H9 (cell line): ENCODE measurements around the gene PERCC1. TPM values are rescaled to one million over a fixed set of nuclear protein-coding genes. Genes with fewer than 3 reads are reported as not detected.
A peak's percentile ranks its signal among the peaks of the same experiment; 100 is the strongest.

ENCODE experiments used
- DNase-seq: peaks from one replicate; pipeline ENCODE4 v3.0.0-alpha.2; 2017
- H2AFZ ChIP-seq: one replicate; pipeline ENCODE4 v1.6.1; 2013; ENCODE audit warnings: mild to moderate bottlenecking, low read length, control low read depth, moderate library complexity
- H2AK5ac ChIP-seq: 2 replicates; pipeline ENCODE4 v1.6.1; 2013; ENCODE audit warnings: low read length, control low read depth, mixed read lengths; ENCODE audit not compliant: insufficient read length
- H2BK120ac ChIP-seq: one replicate; pipeline ENCODE4 v1.6.1; 2013; ENCODE audit warnings: low read depth, mild to moderate bottlenecking, low read length, control low read depth, inconsistent platforms; ENCODE audit not compliant: poor library complexity, severe bottlenecking
- H2BK12ac ChIP-seq: 2 replicates; pipeline ENCODE4 v1.6.1; 2013; ENCODE audit warnings: low read length, control low read depth, mixed read lengths, low read depth; ENCODE audit not compliant: insufficient read length
- H2BK15ac ChIP-seq: 2 replicates; pipeline ENCODE4 v1.6.1; 2013; ENCODE audit warnings: low read depth, low read length, control low read depth
- H2BK20ac ChIP-seq: one replicate; pipeline ENCODE4 v1.6.1; 2013; ENCODE audit warnings: low read depth, mild to moderate bottlenecking, low read length, control low read depth, inconsistent platforms; ENCODE audit not compliant: poor library complexity, severe bottlenecking
- H2BK5ac ChIP-seq: 2 replicates; pipeline ENCODE4 v1.6.1; 2013; ENCODE audit warnings: low read length, control low read depth, mixed read lengths; ENCODE audit not compliant: insufficient read length
- H3K14ac ChIP-seq: 2 replicates; pipeline ENCODE4 v1.6.1; 2013; ENCODE audit warnings: low read length, control low read depth; ENCODE audit not compliant: insufficient read depth
- H3K18ac ChIP-seq: 2 replicates; pipeline ENCODE4 v1.6.1; 2013; ENCODE audit warnings: low read depth, mild to moderate bottlenecking, mixed read lengths, low read length, control low read depth; ENCODE audit not compliant: insufficient read length
- H3K23ac ChIP-seq: 2 replicates; pipeline ENCODE4 v1.6.1; 2013; ENCODE audit warnings: low read length, control low read depth, mixed read lengths, low read depth; ENCODE audit not compliant: insufficient read length
- H3K23me2 ChIP-seq: 2 replicates; pipeline ENCODE4 v1.6.1; 2013; ENCODE audit warnings: low read depth, mild to moderate bottlenecking, mixed read lengths, low read length, control low read depth; ENCODE audit not compliant: insufficient read length, poor library complexity, severe bottlenecking
- H3K27ac ChIP-seq: 2 replicates; pipeline ENCODE4 v1.5.1; 2013; ENCODE audit warnings: low read length, control low read depth, mixed read lengths, low read depth; ENCODE audit not compliant: insufficient read length
- H3K27me3 ChIP-seq: 2 replicates; pipeline ENCODE4 v1.6.1; 2013; ENCODE audit warnings: low read length, control low read depth, inconsistent platforms; ENCODE audit not compliant: insufficient read depth
- H3K4ac ChIP-seq: 2 replicates; pipeline ENCODE4 v1.6.1; 2013; ENCODE audit warnings: low read depth, mild to moderate bottlenecking, control low read depth, inconsistent platforms, low read length, moderate library complexity
- H3K4me1 ChIP-seq: 2 replicates; pipeline ENCODE4 v1.6.1; 2013; ENCODE audit warnings: low read length, control low read depth, inconsistent platforms; ENCODE audit not compliant: insufficient read depth
- H3K4me2 ChIP-seq: 2 replicates; pipeline ENCODE4 v1.6.1; 2013; ENCODE audit warnings: low read length, control low read depth, mixed read lengths; ENCODE audit not compliant: insufficient read length, insufficient read depth
- H3K56ac ChIP-seq: 2 replicates; pipeline ENCODE4 v1.6.1; 2013; ENCODE audit warnings: low read depth, mild to moderate bottlenecking, mixed read lengths, low read length, control low read depth; ENCODE audit not compliant: insufficient read length
- H3K79me1 ChIP-seq: 2 replicates; pipeline ENCODE4 v1.6.1; 2013; ENCODE audit warnings: low read depth, mild to moderate bottlenecking, moderate library complexity, low read length, control low read depth, inconsistent platforms; ENCODE audit not compliant: insufficient read depth, poor library complexity, severe bottlenecking
- H3K79me2 ChIP-seq: 2 replicates; pipeline ENCODE4 v1.6.1; 2013; ENCODE audit warnings: low read length, control low read depth, inconsistent platforms; ENCODE audit not compliant: insufficient read depth
- H3K9ac ChIP-seq: 2 replicates; pipeline ENCODE4 v1.6.1; 2013; ENCODE audit warnings: low read length, control low read depth, mixed read lengths; ENCODE audit not compliant: insufficient read length; ENCODE audit errors: extremely low read depth
- H3K9me3 ChIP-seq: one replicate; pipeline ENCODE4 v1.6.1; 2013; ENCODE audit warnings: low read depth, low read length, inconsistent platforms; ENCODE audit not compliant: control insufficient read depth
- H3T11ph ChIP-seq: one replicate; pipeline ENCODE4 v1.6.1; 2013; ENCODE audit warnings: mild to moderate bottlenecking, low read length, control low read depth, inconsistent platforms
- H4K20me1 ChIP-seq: one replicate; pipeline ENCODE4 v1.6.1; 2013; ENCODE audit not compliant: control insufficient read depth, insufficient read length, insufficient read depth
- H4K5ac ChIP-seq: 2 replicates; pipeline ENCODE4 v1.6.1; 2013; ENCODE audit warnings: low read depth, mild to moderate bottlenecking, mixed read lengths, low read length, control low read depth; ENCODE audit not compliant: insufficient read length
- H4K8ac ChIP-seq: replicated peaks from 2 replicates; pipeline ENCODE4 v1.6.1; 2013; ENCODE audit warnings: low read length, control low read depth, mixed read lengths, low read depth; ENCODE audit not compliant: insufficient read length
- H4K91ac ChIP-seq: 2 replicates; pipeline ENCODE4 v1.6.1; 2013; ENCODE audit warnings: low read depth, mild to moderate bottlenecking, moderate library complexity, mixed read lengths, low read length, control low read depth; ENCODE audit not compliant: insufficient read length
- H3K27ac Mint-ChIP-seq, 3 experiments: 2 replicates in 2 of 3; 3 replicates in 1 of 3; pipeline ENCODE4 v1.8.0; 2020 to 2021; ENCODE audit warnings: mixed read lengths in 3 of 3, mild to moderate bottlenecking in 1 of 3, moderate library complexity in 1 of 3
- H3K27me3 Mint-ChIP-seq: 2 replicates; pipeline ENCODE4 v1.8.0; 2021; ENCODE audit warnings: low read depth, mild to moderate bottlenecking, moderate library complexity, mixed read lengths
- H3K36me3 Mint-ChIP-seq, 3 experiments: 2 replicates in 2 of 3; 3 replicates in 1 of 3; pipeline ENCODE4 v1.8.0; 2020 to 2021; ENCODE audit warnings: low read depth in 3 of 3, mixed read lengths in 3 of 3; ENCODE audit not compliant: insufficient read depth in 1 of 3
- H3K4me1 Mint-ChIP-seq, 2 experiments: 2 replicates each; pipeline ENCODE4 v1.8.0; 2020; ENCODE audit warnings: mixed read lengths in 2 of 2
- H3K4me3 Mint-ChIP-seq, 2 experiments: 2 replicates in 1 of 2; 3 replicates in 1 of 2; pipeline ENCODE4 v1.8.0; 2020 to 2021; ENCODE audit warnings: mild to moderate bottlenecking in 2 of 2, mixed read lengths in 2 of 2, moderate library complexity in 1 of 2
- H3K9me3 Mint-ChIP-seq, 2 experiments: 2 replicates in 1 of 2; 3 replicates in 1 of 2; pipeline ENCODE4 v1.8.0; 2020; ENCODE audit warnings: mild to moderate bottlenecking in 2 of 2, mixed read lengths in 2 of 2, moderate library complexity in 1 of 2
- WGBS: extraction: QIAGEN DNeasy Blood & Tissue Kit; methylation state at CpG from one replicate; pipeline ENCODE4 v1.1.7; 2013; ENCODE audit warnings: missing lambda C conversion rate, low lambda C conversion rate, mixed read lengths; ENCODE audit not compliant: insufficient read length; ENCODE audit errors: extremely low coverage; 5-methylcytosine and 5-hydroxymethylcytosine counted together
- total RNA-seq: library from RNA; stranded (reverse); gene quantifications from 2 replicates; pipeline ENCODE4 v1.2.1, GENCODE V29; 2021
- TF ChIP-seq, protein P1 (sequence below): fragments of 200-600 bp; sonication (generic); conservative IDR thresholded peaks from 3 replicates; pipeline ENCODE4 v1.8.0; 2021; ENCODE audit warnings: antibody characterized with exemption, mild to moderate bottlenecking

PERCC1 gene
- total RNA-seq, 1 experiment from 2014 or later, result not detected

DNA sequence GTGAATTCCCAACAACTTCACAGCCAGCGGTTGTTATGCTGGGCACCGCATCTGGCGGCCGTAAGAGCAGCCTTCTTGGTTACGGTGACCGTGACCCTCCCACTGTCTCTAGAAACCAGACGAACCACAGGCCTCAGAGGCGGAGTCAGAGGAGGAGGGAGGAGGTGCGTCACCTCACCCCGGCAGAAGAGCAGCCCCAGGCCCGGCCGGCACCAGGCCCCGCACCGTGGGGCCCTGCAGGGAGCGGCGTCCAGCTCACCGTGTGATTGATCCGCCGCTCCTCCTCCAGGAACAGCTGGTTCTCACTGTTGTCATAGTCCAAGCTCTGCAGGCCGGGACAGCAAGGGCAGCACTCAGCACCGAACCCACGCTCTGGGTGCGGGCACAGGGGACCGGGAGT lies 30.3 kb downstream of the PERCC1 start:
- no peaks in the 10 kb centered on the region for H3K79me2 ChIP-seq
- no peaks in the 10 kb centered on the region for H3K4me1 Mint-ChIP-seq
- TF ChIP-seq, protein P1, sequence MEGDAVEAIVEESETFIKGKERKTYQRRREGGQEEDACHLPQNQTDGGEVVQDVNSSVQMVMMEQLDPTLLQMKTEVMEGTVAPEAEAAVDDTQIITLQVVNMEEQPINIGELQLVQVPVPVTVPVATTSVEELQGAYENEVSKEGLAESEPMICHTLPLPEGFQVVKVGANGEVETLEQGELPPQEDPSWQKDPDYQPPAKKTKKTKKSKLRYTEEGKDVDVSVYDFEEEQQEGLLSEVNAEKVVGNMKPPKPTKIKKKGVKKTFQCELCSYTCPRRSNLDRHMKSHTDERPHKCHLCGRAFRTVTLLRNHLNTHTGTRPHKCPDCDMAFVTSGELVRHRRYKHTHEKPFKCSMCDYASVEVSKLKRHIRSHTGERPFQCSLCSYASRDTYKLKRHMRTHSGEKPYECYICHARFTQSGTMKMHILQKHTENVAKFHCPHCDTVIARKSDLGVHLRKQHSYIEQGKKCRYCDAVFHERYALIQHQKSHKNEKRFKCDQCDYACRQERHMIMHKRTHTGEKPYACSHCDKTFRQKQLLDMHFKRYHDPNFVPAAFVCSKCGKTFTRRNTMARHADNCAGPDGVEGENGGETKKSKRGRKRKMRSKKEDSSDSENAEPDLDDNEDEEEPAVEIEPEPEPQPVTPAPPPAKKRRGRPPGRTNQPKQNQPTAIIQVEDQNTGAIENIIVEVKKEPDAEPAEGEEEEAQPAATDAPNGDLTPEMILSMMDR, result no peak
- H3K14ac ChIP-seq, result no peak overlapping the region
- H2BK12ac ChIP-seq, result no peak overlapping the region
- H4K8ac ChIP-seq, result no peak overlapping the region
- H3K79me1 ChIP-seq, result no peaks in the 10 kb centered on the region
- no peaks in the 10 kb centered on the region for H4K20me1 ChIP-seq
- H3K9me3 Mint-ChIP-seq, result no peaks in the 10 kb centered on the region
- H2BK15ac ChIP-seq, result no peak overlapping the region
- H4K5ac ChIP-seq, result no peak overlapping the region
- H3K27ac ChIP-seq, result no peak overlapping the region
- H2BK20ac ChIP-seq, result no peak overlapping the region
- H3K27me3 ChIP-seq, result no peaks in the 10 kb centered on the region
- H4K91ac ChIP-seq, result no peak overlapping the region
- no peak overlapping the region for H3K4me3 Mint-ChIP-seq
- no peak overlapping the region for H2BK120ac ChIP-seq
- H3K9me3 ChIP-seq, result no peaks in the 10 kb centered on the region
- no peaks in the 10 kb centered on the region for H3K27me3 Mint-ChIP-seq
- no peak overlapping the region for H3K56ac ChIP-seq
- WGBS, result no CpG with 5 or more reads among the region's 24 CpGs
- no peak overlapping the region for H2AK5ac ChIP-seq
- no peak overlapping the region for H2BK5ac ChIP-seq
- no peak overlapping the region for H3K4ac ChIP-seq
- H3K36me3 Mint-ChIP-seq, result peaks cover 2 to 25% (median 21%) of the 10 kb centered on the region in 3 experiments; a peak in 5 of 7 replicates
- H3K4me1 ChIP-seq, result no peaks in the 10 kb centered on the region
- no peak overlapping the region for H3K9ac ChIP-seq
- peak overlapping the region in 1 of 3 experiments; percentile 55; a peak in 1 of 7 replicates for H3K27ac Mint-ChIP-seq
- DNase-seq, result no peak
- no peaks in the 10 kb centered on the region for H3K23me2 ChIP-seq
- H2AFZ ChIP-seq, result no peak overlapping the region
- H3K23ac ChIP-seq, result no peak overlapping the region
- H3K18ac ChIP-seq, result no peak overlapping the region
- H3T11ph ChIP-seq, result no peak overlapping the region
- no peak overlapping the region for H3K4me2 ChIP-seq
